Renal pelvis (tissue), 4 donors: ENCODE data around the gene MRPL41. TPM values are rescaled to one million over a fixed set of nuclear protein-coding genes. Genes with fewer than 3 reads are reported as not detected.
"Not testable (repeated sequence)": the region's sequence is repeated elsewhere in the genome, so short reads cannot be mapped to it uniquely, and the experiment has no call there.

ENCODE experiments used
- DNase-seq: peaks from one replicate; pipeline ENCODE4 v3.0.0-alpha.2; 2013
- polyA plus RNA-seq, 3 donors: library from polyadenylated mRNA; unstranded; fragments of 120-200 nt; gene quantifications; one replicate each; pipeline ENCODE4 v1.2.1, GENCODE V29; 2013; ENCODE audit not compliant: insufficient read length in 3 of 3

Gene MRPL41
- polyA plus RNA-seq, 3 donors = 20.0 to 28.7 (median 28.5) TPM

- no peak for DNase-seq
Measured at GRCh38 chr9:137545123-137545522, 6.6 kb upstream of the MRPL41 start.

GRCh38 chr9:137547687-137548543 lies 3.8 kb upstream of the MRPL41 start:
- no peak for DNase-seq

- peak; percentile 86 for DNase-seq
Measured at GRCh38 chr9:137550231-137550621, 1.5 kb upstream of the MRPL41 start, which contains the start of gene PNPLA7. Gene PNPLA7 (minus strand): TSS chr9:137550402. CDS start chr9:137550197, 205 bp downstream.

- DNase-seq = not testable (repeated sequence)
Measured at GRCh38 chr9:137550958-137551263, 768 bp upstream of the MRPL41 start.

- DNase-seq = no peak
Measured at GRCh38 chr9:137552022-137552768, 516 bp downstream of the MRPL41 start.

GRCh38 chr9:137553654-137554053 lies 2.0 kb downstream of the MRPL41 start:
- not testable (repeated sequence) for DNase-seq

GRCh38 chr9:137554349-137554748 lies 2.7 kb downstream of the MRPL41 start:
- no peak for DNase-seq

GRCh38 chr9:137555179-137555578 lies 3.5 kb downstream of the MRPL41 start:
- DNase-seq = no peak

GRCh38 chr9:137556069-137556838 lies 4.6 kb downstream of the MRPL41 start:
- DNase-seq = no peak

GRCh38 chr9:137558127-137558526 lies 6.4 kb downstream of the MRPL41 start:
- DNase-seq = no peak

GRCh38 chr9:137564134-137564533 lies 12.5 kb downstream of the MRPL41 start:
- no peak for DNase-seq

- DNase-seq = no peak
Measured at GRCh38 chr9:137564817-137565411, 13.2 kb downstream of the MRPL41 start.

- not testable (repeated sequence) for DNase-seq
Measured at GRCh38 chr9:137568445-137568844, 16.8 kb downstream of the MRPL41 start.

GRCh38 chr9:137569609-137570203 lies 18.0 kb downstream of the MRPL41 start:
- no peak for DNase-seq

- DNase-seq = no peak
Measured at GRCh38 chr9:137570566-137570965, 18.9 kb downstream of the MRPL41 start.

- DNase-seq = no peak
Measured at GRCh38 chr9:137574192-137574591, 22.5 kb downstream of the MRPL41 start.

- DNase-seq = no peak
Measured at GRCh38 chr9:137575364-137575715, 23.7 kb downstream of the MRPL41 start.

- no peak for DNase-seq
Measured at GRCh38 chr9:137575716-137576411, 24.2 kb downstream of the MRPL41 start.

GRCh38 chr9:137578518-137579258 lies 27.0 kb downstream of the MRPL41 start, which contains the start of gene DPH7:
Gene DPH7 (minus strand): TSS chr9:137578925. CDS start chr9:137578777, 148 bp downstream.
- DNase-seq = peak; percentile 92

GRCh38 chr9:137579259-137579604 lies 27.6 kb downstream of the MRPL41 start:
- DNase-seq = no peak
